Activated CD4-positive, alpha-beta T cell treated with anti-CD3 and anti-CD28 coated beads, Interleukin-2, amount 50 U/mL, for 1 hour (primary cell): ENCODE data around the gene GNL1.
"Not testable (repeated sequence)": the region's sequence is repeated elsewhere in the genome, so short reads cannot be mapped to it uniquely, and the experiment has no call there.

ENCODE experiments used
- DNase-seq: peaks from one replicate; pipeline ENCODE4 v3.0.0-alpha.2; 2020

Gene GNL1

GRCh38 chr6:30526444-30526843 is 29.8 kb downstream of the GNL1 start:
- DNase-seq = not testable (repeated sequence)

- not testable (repeated sequence) for DNase-seq
Observed at GRCh38 chr6:30521952-30522351, 34.3 kb downstream of the GNL1 start.

- not testable (repeated sequence) for DNase-seq
Observed at GRCh38 chr6:30521082-30521481, 35.2 kb downstream of the GNL1 start.

GRCh38 chr6:30520522-30520921 is 35.8 kb downstream of the GNL1 start:
- DNase-seq = no peak

GRCh38 chr6:30518505-30519145 is 37.7 kb downstream of the GNL1 start:
- not testable (repeated sequence) for DNase-seq

GRCh38 chr6:30517767-30518504 is 38.4 kb downstream of the GNL1 start:
- DNase-seq = not testable (repeated sequence)

- DNase-seq = not testable (repeated sequence)
Observed at GRCh38 chr6:30516754-30517076, 39.6 kb downstream of the GNL1 start.

- DNase-seq = peak; percentile 86
Observed at GRCh38 chr6:30515944-30516753, 40.1 kb downstream of the GNL1 start.

GRCh38 chr6:30515106-30515505 is 41.2 kb downstream of the GNL1 start:
- no peak for DNase-seq

GRCh38 chr6:30513451-30513850 is 42.8 kb downstream of the GNL1 start:
- DNase-seq = no peak

- no peak for DNase-seq
Observed at GRCh38 chr6:30511169-30511546, 45.1 kb downstream of the GNL1 start.

- DNase-seq = no peak
Observed at GRCh38 chr6:30510419-30511168, 45.7 kb downstream of the GNL1 start.

- DNase-seq = no peak
Observed at GRCh38 chr6:30508890-30509736, 47.2 kb downstream of the GNL1 start.

- DNase-seq = no peak
Observed at GRCh38 chr6:30507849-30508827, 48.2 kb downstream of the GNL1 start.

GRCh38 chr6:30500421-30501355 is 55.6 kb downstream of the GNL1 start:
- DNase-seq = no peak

- DNase-seq = not testable (repeated sequence)
Observed at GRCh38 chr6:30498705-30499104, 57.6 kb downstream of the GNL1 start.

- DNase-seq = no peak
Observed at GRCh38 chr6:30497714-30498113, 58.6 kb downstream of the GNL1 start.

GRCh38 chr6:30497261-30497599 is 59.1 kb downstream of the GNL1 start:
- not testable (repeated sequence) for DNase-seq

GRCh38 chr6:30495993-30496392 is 60.3 kb downstream of the GNL1 start:
- DNase-seq = no peak

GRCh38 chr6:30495060-30495459 is 61.2 kb downstream of the GNL1 start:
- not testable (repeated sequence) for DNase-seq
